Stimulated activated CD8-positive, alpha-beta memory T cell treated with anti-CD3 and anti-CD28 coated beads, Interleukin-4, amount 100 ng/mL, for 24 hours (primary cell): ENCODE data around the gene ST3GAL3.

Experiments
- DNase-seq: peaks from one replicate; pipeline ENCODE4 v3.0.0-alpha.2; 2020; ENCODE audit warnings: low read depth

ST3GAL3 gene

GRCh38 chr1:43707190-43708001, at the start of gene ST3GAL3:
ST3GAL3 (plus strand) TSS chr1:43707536; CDS start chr1:43736263, 28,727 bp downstream.
- peak; percentile 92 for DNase-seq

- DNase-seq: no peak
Measured at GRCh38 chr1:43659212-43660166, 47.8 kb upstream of the ST3GAL3 start.

- DNase-seq: no peak
Measured at GRCh38 chr1:43660355-43660754, 47.0 kb upstream of the ST3GAL3 start.

- no peak for DNase-seq
Measured at GRCh38 chr1:43664369-43664768, 43.0 kb upstream of the ST3GAL3 start.

- no peak for DNase-seq
Measured at GRCh38 chr1:43666608-43667007, 40.7 kb upstream of the ST3GAL3 start.

- DNase-seq: no peak
Measured at GRCh38 chr1:43668956-43669355, 38.4 kb upstream of the ST3GAL3 start.

- no peak for DNase-seq
Measured at GRCh38 chr1:43669878-43670277, 37.5 kb upstream of the ST3GAL3 start.

GRCh38 chr1:43671193-43671592, 36.1 kb upstream of the ST3GAL3 start:
- no peak for DNase-seq

GRCh38 chr1:43671626-43672330, 35.6 kb upstream of the ST3GAL3 start:
- no peak for DNase-seq

GRCh38 chr1:43673261-43673660, 34.1 kb upstream of the ST3GAL3 start:
- no peak for DNase-seq

GRCh38 chr1:43678940-43679339, 28.4 kb upstream of the ST3GAL3 start:
- DNase-seq: no peak

GRCh38 chr1:43683560-43683959, 23.8 kb upstream of the ST3GAL3 start:
- no peak for DNase-seq

- no peak for DNase-seq
Measured at GRCh38 chr1:43686801-43687200, 20.5 kb upstream of the ST3GAL3 start.

GRCh38 chr1:43687301-43688108, 19.8 kb upstream of the ST3GAL3 start:
- DNase-seq: no peak

GRCh38 chr1:43688109-43688387, 19.3 kb upstream of the ST3GAL3 start:
- no peak for DNase-seq

- no peak for DNase-seq
Measured at GRCh38 chr1:43688594-43689000, 18.7 kb upstream of the ST3GAL3 start.

- DNase-seq: no peak
Measured at GRCh38 chr1:43689289-43689688, 18.0 kb upstream of the ST3GAL3 start.

- no peak for DNase-seq
Measured at GRCh38 chr1:43691871-43692815, 15.2 kb upstream of the ST3GAL3 start.

GRCh38 chr1:43693371-43693770, 14.0 kb upstream of the ST3GAL3 start:
- no peak for DNase-seq

GRCh38 chr1:43699281-43699680, 8.1 kb upstream of the ST3GAL3 start:
- DNase-seq: no peak

- DNase-seq: no peak
Measured at GRCh38 chr1:43703836-43704235, 3.5 kb upstream of the ST3GAL3 start.
